Kidney capillary endothelial cell (primary cell): ENCODE results near the gene LCAT.

Experiments used
- DNase-seq: peaks from one replicate; pipeline ENCODE4 v3.0.0-alpha.2; 2018; ENCODE audit warnings: low spot score

LCAT gene

DNA sequence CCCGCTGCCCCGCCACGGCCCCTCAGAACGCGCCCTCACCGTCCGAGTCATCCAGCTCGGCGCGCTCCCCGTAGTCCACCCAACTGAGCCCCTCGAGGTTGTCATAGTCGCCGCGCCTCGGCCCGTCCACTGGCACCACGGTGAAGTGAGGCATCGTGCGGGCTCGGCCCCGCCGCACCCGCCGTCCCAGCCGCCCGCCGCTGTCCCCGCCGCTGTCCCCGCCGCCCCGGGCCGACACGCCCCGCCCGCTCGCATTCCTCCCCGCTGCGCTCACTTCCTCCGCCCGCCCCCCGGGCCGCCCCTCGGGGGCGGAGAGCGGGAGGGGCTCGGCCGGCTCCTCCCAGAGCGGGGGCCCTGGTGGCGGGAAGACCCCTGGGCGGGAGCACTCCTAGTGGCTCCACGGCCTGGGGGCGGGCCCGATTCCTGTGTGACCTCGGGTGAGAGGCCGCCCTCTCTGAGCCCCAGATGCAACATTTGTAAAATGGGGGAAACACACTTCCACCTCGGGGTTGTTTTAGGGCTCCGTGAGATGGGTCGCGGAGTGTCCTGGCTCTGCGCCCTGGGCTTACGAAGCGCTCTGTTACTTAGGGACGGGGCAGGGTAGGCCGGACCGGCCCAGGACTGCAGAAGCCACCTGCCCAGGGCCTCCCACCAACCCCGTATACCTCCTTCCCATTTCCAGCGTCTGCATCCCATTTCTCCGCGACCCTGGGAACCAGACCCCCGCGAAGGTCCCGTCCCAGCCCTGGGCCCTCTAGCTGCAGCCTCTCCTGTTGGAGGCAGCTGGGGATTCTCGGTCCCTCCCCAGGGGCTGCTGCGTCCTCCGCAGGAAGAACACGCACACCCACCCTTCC lies 24.7 kb upstream of the LCAT start, which contains the start of gene SLC12A4:
SLC12A4 (minus strand) TSS at position 238 of the 854 bp plus-strand sequence; CDS start at position 154, 84 bp downstream.
- peak; percentile 80 for DNase-seq

- DNase-seq, result no peak
Measured at GRCh38 chr16:67967958-67968399, 24.1 kb upstream of the LCAT start.

DNA sequence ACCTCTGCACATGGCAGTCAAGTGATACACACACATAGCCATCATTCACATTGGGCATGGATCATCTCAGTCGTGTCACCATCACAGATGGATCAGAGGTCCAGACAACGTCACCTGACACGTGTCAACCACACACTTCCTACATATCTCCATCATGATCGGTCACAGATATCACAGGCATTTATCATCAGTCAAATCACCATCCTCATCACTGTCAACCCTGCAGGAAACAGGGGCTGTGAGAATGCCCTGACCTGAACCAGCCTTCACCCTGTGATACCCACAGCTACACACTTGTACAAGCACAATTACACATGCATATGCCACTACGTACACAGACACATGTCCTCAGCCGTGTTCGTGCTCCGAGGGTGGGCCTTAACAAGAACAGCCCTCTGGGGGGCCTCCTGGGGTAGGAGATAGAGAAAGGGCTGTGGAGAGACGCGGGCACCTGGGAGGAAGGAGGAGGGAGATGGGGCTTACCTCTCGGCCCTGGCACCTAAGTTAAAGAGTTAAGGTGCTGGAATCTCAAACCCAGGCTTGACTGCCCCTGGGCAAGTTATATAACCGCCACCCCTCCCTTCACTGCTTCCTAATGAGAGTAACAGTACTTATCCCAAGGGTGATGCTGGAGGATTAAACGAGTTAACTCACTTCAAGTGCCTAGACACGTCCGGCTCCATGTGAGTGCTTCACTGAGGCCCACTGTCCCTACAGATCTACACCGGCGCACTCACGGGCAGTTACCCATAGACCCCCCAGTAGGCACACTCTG lies 23.4 kb upstream of the LCAT start:
- peak; percentile 43 for DNase-seq

DNA sequence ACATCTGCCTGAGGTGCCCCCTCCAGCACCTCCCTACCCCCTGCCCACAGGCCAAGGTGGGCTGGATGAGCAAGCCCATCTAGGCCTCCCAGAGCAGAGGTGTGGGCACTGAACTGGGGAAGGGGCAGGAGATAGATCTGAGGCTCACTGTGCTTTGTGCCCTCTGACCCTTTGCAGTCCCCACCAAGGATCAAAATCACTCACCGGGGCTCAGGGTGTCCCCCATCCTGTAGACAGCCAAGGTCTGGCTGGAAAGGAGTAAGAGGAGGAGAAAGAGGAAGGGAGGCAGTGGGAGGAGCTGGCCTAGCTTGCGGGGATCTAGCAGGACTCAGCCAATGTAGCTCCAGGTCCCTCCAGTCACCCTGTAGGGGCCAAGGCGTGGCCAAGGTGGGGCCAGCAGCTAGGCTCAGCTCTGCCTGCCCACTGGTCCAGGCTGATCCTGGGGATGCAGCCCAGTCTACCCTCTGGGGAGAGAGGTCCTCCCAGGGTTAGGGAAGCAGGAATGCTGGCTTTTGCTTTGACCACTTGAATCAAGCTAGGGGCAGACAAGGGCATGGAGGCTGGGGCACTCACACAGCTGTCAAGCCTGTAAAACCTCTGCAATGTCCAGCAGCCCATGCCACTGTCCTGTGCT lies 22.7 kb upstream of the LCAT start:
- no peak for DNase-seq

- no peak for DNase-seq
Measured at GRCh38 chr16:67965668-67966548, 22.0 kb upstream of the LCAT start.

- no peak for DNase-seq
Measured at GRCh38 chr16:67964477-67965131, 20.7 kb upstream of the LCAT start.

DNA sequence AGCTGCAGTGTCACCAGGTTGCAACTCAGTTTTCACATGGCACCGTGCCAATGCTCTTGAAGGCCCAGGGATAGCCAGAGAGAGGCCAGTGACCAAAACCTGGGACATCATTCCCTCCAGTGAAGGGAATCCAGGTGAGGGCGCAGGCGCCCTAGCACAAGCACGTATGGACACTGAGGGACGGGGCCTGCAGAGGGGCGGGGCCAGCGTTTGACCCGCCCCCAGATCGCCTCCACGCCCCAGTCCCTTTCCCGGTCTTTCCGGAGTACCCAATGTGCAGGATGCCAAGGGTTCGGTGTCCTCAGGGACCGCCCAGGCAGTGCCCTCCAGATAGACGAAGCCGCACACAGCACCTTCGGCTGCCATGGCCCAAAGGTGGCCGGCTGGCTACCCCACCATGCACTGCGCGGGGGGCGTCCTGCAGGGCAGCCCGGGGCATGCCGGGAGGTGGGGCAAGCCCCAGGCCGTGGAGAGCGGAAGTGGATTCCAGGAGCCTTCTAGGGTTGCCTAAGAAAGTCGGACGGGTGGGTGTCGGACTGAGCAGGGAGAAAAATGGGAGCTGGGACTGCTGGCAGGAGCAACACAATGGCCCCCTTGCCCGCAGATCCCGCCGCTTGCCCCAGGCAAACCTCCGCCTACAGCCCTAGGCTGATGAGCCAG lies 19.9 kb upstream of the LCAT start:
- DNase-seq, result no peak

- DNase-seq, result no peak
Measured at GRCh38 chr16:67963292-67963661, 19.4 kb upstream of the LCAT start.

GRCh38 chr16:67962135-67962534 lies 18.2 kb upstream of the LCAT start:
- no peak for DNase-seq

GRCh38 chr16:67961551-67961957 lies 17.6 kb upstream of the LCAT start:
- DNase-seq, result no peak

- no peak for DNase-seq
Measured at GRCh38 chr16:67959536-67960329, 15.8 kb upstream of the LCAT start.

DNA sequence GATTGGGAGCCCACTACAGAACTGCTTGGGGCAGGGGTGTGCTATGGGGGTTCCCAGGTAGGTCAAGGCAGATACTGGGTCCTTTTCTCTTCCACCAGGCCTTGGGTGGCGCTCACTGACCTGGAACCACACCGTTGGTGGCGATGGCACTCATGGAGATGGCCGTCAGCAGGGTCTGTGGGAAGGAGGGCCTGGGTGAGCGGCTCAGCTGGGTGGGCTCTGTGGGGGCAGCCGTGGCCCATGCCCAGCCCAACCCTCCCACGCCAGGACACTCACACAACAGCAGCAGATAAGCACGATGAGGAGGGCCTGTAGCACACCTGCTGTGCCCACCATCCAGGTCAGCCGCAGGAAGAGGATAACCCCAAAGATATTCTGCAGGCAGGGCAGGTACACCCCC lies 13.7 kb upstream of the LCAT start:
- no peak for DNase-seq

DNA sequence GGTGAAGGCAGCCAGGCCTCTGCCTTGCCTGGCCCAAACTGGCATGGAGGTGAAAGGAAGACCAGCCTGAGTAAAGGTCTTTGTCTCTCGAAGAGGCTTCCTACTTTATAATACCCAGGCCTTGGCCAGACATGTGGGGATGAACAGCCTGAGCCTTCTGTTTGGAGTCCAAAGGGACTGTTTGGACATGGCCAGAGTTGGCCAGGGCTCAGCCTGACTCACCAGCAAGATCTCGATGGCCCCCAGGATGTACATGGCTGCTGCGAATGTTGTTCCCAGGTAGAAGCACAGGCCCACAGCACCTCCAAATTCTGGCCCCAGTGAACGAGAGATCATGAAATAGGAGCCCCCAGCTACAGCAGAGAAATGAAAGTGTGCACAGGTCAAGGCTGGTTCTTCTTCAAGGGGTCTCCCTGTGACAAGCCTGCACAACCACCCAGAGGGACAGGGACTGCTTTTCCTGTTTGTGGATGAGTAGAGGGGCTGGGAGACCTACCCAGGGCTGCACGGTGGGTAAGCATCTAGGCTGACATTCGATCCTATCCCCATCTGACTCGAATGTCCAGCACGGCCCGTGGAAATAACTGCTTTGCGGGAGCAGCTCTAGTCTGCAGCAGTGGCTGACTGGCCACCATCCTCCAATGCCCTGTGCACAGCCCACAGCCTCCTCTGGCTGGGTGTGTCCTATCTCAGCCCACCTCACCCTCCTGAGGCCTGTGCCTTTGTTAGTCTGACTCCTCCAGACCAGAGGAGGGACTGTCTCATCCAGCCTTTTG lies 10.7 kb upstream of the LCAT start:
- no peak for DNase-seq

DNA sequence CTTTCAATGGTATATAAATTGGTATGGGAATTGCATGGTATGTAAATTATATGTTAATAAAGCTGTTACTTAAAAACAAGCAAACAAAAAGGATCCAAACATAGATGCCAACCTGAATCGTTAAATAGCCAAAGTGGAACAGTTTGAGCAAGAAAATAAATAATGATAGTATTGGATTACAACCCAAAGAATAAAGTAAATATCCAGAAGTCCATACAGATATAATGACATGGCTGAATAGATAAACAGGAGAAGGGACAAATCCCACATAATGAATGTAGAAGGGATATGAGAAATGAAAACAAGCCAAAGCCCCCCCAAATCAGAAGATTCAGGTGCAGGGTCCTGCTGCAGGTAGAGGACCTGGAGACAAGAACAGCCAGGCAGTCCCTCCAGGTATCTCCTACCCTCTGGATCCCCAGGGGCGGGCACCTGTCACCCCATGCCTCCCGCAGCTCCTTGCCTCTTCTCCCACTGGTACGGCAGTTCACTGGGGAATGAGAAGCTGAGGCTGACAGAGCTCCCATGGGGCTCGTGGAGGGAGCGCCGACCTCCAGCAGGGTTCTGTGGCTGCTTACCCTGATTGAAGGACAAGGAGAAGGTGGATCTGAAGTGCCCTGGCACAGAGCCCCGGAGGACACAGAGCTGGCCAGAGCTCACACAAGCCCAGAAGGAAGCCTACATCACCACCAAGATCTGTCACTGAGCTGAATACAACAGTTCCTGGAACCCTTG lies 9.9 kb upstream of the LCAT start:
- DNase-seq, result no peak

DNA sequence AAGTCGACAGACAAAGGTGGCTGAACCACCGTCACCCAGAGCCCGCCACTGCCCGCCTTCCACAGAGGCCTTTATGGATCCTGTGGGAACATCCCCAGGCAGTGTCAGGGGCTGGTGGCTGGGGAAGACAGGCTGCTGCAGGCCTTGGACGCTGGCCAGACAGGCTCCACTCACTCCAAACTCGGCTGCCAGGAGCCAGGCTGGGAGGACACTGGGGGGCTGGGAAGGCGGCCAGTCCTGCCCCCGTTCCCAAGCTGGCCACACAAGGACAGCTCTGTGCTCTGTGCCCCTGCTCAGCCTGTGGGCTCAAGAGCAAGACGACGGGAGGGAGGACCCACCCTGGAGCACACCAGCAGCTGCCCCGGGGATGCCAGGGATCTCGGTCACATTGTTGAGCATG lies 7.6 kb upstream of the LCAT start:
- no peak for DNase-seq

DNA sequence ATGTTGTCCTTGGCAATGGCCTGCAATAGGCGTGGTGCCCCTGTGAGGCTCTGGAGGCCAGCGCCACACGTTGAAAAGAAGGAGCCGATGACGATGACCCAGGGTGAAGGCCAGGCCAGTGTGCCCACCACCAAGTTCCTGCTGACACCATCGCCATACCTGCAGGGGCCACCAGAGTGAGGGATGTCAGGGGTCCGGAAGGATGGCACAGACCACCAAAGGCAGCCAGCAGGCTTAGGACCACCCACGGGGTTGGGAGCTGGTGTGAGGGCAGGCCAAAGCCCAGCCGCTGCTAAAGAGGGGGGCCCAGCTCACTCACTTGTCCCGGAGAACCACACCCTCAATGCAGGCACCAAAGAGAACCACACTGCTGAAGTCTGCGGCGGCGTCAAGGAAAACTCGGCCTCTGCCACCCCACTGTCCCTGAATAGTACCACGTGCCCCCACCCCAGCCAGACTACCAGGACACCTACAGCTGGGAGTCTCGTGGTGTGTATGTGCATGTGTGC lies 6.5 kb upstream of the LCAT start:
- DNase-seq, result no peak

- no peak for DNase-seq
Measured at GRCh38 chr16:67949645-67950044, 5.7 kb upstream of the LCAT start.

- DNase-seq, result no peak
Measured at GRCh38 chr16:67948015-67948414, 4.1 kb upstream of the LCAT start.
